ENCODE results near the gene OR52J3. TPM values are rescaled to one million over a fixed set of nuclear protein-coding genes. Genes with fewer than 3 reads are reported as not detected.

The OR52J3 gene
- total RNA-seq, 4 donors from 2014 or later = not detected

- H3K4me1 ChIP-seq = no peaks in the 10 kb centered on the region
- H3K4me3 ChIP-seq = no peak overlapping the region
- H3K36me3 ChIP-seq = no peaks in the 10 kb centered on the region
- H3K27me3 ChIP-seq = no peaks in the 10 kb centered on the region
- no peak for DNase-seq
- H3K9me3 ChIP-seq = no peaks in the 10 kb centered on the region
- no peak overlapping the region for H3K27ac ChIP-seq
- TF ChIP-seq POLR2A (IDR thresholded peaks at IDR 0.05) (no peak), CTCF (IDR thresholded peaks at IDR 0.05) (no peak)
These were observed 25.5 kb downstream of the OR52J3 start for GRCh38 chr11:5071799-5072198.

GRCh38 chr11:5081405-5081804, 35.1 kb downstream of the OR52J3 start:
- no peaks in the 10 kb centered on the region for H3K36me3 ChIP-seq
- DNase-seq = no peak
- no peaks in the 10 kb centered on the region for H3K9me3 ChIP-seq
- H3K27me3 ChIP-seq = no peaks in the 10 kb centered on the region
- no peak overlapping the region for H3K4me3 ChIP-seq
- TF ChIP-seq POLR2A (IDR thresholded peaks at IDR 0.05) = no peak
- TF ChIP-seq CTCF (IDR thresholded peaks at IDR 0.05) = no peak
- no peaks in the 10 kb centered on the region for H3K4me1 ChIP-seq
- no peak overlapping the region for H3K27ac ChIP-seq

GRCh38 chr11:5083602-5084001, 37.3 kb downstream of the OR52J3 start:
- no peak for DNase-seq
- no peak overlapping the region for H3K4me3 ChIP-seq
- no peaks in the 10 kb centered on the region for H3K9me3 ChIP-seq
- TF ChIP-seq POLR2A (IDR thresholded peaks at IDR 0.05) (no peak), CTCF (IDR thresholded peaks at IDR 0.05) (no peak)
- no peak overlapping the region for H3K27ac ChIP-seq
- no peaks in the 10 kb centered on the region for H3K27me3 ChIP-seq
- H3K4me1 ChIP-seq = no peaks in the 10 kb centered on the region
- no peaks in the 10 kb centered on the region for H3K36me3 ChIP-seq

GRCh38 chr11:5088556-5088955, 42.2 kb downstream of the OR52J3 start:
- no peaks in the 10 kb centered on the region for H3K4me1 ChIP-seq
- H3K27me3 ChIP-seq = no peaks in the 10 kb centered on the region
- TF ChIP-seq POLR2A (IDR thresholded peaks at IDR 0.05) (no peak), CTCF (IDR thresholded peaks at IDR 0.05) (no peak)
- H3K36me3 ChIP-seq = no peaks in the 10 kb centered on the region
- H3K9me3 ChIP-seq = no peaks in the 10 kb centered on the region
- H3K4me3 ChIP-seq = no peak overlapping the region
- no peak overlapping the region for H3K27ac ChIP-seq
- DNase-seq = no peak

- TF ChIP-seq CTCF (IDR thresholded peaks at IDR 0.05) = no peak
- no peak for TF ChIP-seq POLR2A (IDR thresholded peaks at IDR 0.05)
- Histone ChIP-seq H3K27me3 (no peaks in the 10 kb centered on the region), H3K27ac (no peak overlapping the region), H3K36me3 (no peaks in the 10 kb centered on the region), H3K4me3 (no peak overlapping the region), H3K4me1 (no peaks in the 10 kb centered on the region), H3K9me3 (no peaks in the 10 kb centered on the region)
- DNase-seq = no peak
These were observed 44.3 kb downstream of the OR52J3 start for GRCh38 chr11:5090668-5091067.
